Heart right ventricle (tissue), 16 donors: ENCODE data around the gene DBH. TPM values are rescaled to one million over a fixed set of nuclear protein-coding genes. Genes with fewer than 3 reads are reported as not detected.

Experiments used
- ATAC-seq, 8 donors: fragments of 200-7000 bp; cut with Tn5 transposase; one replicate each; pipeline ENCODE4 v1.9.1; 2020; ENCODE audit warnings: mild to moderate bottlenecking in 8 of 8, moderate library complexity in 8 of 8, moderate number of reproducible peaks in 1 of 8
- DNase-seq, 2 donors: peaks; one replicate each; pipeline ENCODE4 v3.0.0-alpha.2; 2020
- H3K27ac ChIP-seq, 10 donors: fragments of 200-600 bp; sonication (generic) in 2 of 10; one replicate each; pipeline versions ENCODE4 v1.5.0 to v1.8.0; 2020 to 2022; ENCODE audit warnings: mild to moderate bottlenecking in 3 of 10
- H3K27me3 ChIP-seq, 7 donors: fragments of 200-600 bp; one replicate each; pipeline ENCODE4 v1.8.0; 2021 to 2022; ENCODE audit warnings: mild to moderate bottlenecking in 2 of 7
- H3K36me3 ChIP-seq, 9 donors: fragments of 200-600 bp; sonication (generic) in 1 of 9; one replicate each; pipeline versions ENCODE4 v1.5.0 to v1.8.0; 2020 to 2022; ENCODE audit warnings: mild to moderate bottlenecking in 2 of 9
- H3K4me1 ChIP-seq, 9 donors: fragments of 200-600 bp; sonication (generic) in 1 of 9; one replicate each; pipeline versions ENCODE4 v1.5.0 to v1.8.0; 2020 to 2022; ENCODE audit warnings: mild to moderate bottlenecking in 4 of 9
- H3K4me3 ChIP-seq, 10 donors: fragments of 200-600 bp; sonication (generic) in 2 of 10; one replicate each; pipeline versions ENCODE4 v1.5.0 to v1.8.0; 2020 to 2022; ENCODE audit warnings: mild to moderate bottlenecking in 7 of 10, moderate library complexity in 2 of 10
- H3K9me3 ChIP-seq, 11 donors: fragments of 200-600 bp in 10 of 11; sonication (generic) in 2 of 11; one replicate each; pipeline versions ENCODE4 v1.5.0 to v1.8.0; 2013 to 2022; ENCODE audit warnings: mild to moderate bottlenecking in 2 of 11, control low read depth in 1 of 11, moderate library complexity in 1 of 11
- CTCF ChIP-seq, 9 donors: fragments of 200-600 bp; sonication (generic) in 2 of 9; IDR thresholded peaks; one replicate each; pipeline versions ENCODE4 v1.5.0 to v1.8.0; 2021 to 2022; ENCODE audit warnings: antibody characterized with exemption in 9 of 9, mild to moderate bottlenecking in 5 of 9, moderate library complexity in 1 of 9
- WGBS, 2 donors: extraction: QIAGEN DNeasy Blood & Tissue Kit; methylation state at CpG; one replicate each; pipeline ENCODE4 v1.1.7; 2013; ENCODE audit warnings: inconsistent platforms in 1 of 2; 5-methylcytosine and 5-hydroxymethylcytosine counted together
- intact Hi-C, 10 donors: fragments of 100-400 bp; cut with DNase I; formaldehyde crosslinking; loops; one replicate each; pipeline versions ENCODE4 v1.11.1 to v1.14.2; 2022
- polyA plus RNA-seq, 2 donors: library from polyadenylated mRNA; stranded (reverse); fragments of 200-250 nt; gene quantifications; one replicate each; pipeline ENCODE4 v1.2.3, GENCODE V29; 2013
- total RNA-seq, 10 donors: library from RNA; stranded (reverse); fragmentation: NEBNext Ultra II Directional in 3 of 10; extraction: Animal tissue kit (Norgen Biotek cat#: 25700) in 3 of 10; gene quantifications; one replicate each; pipeline versions ENCODE4 v1.2.1 to v1.2.4, GENCODE V29; 2021 to 2023
- donor health status: Arrhythmogenic right ventricular cardiomyopathy.
- donor health status: ischemic (EF 13 %, LVEDD 7.1; RV severe dilation, severe dysfunction).
- donor health status: healthy with polysubstance abuse.
- donor health status: DM: no; HTN: yes; CAD: no.
- donor health status: DM: no; HTN: no; CAD: no.
- donor health status: ischemic (EF 25% LVEDD 6.9; RV normal size, moderate dysfunction).
- donor health status: ischemic (EF 25% LVEDD 5.7; RV mildly dilated, moderate dysfunction).
- donor health status: healthy.
- donor health status: DM: yes; HTN: yes; CAD: no.
- donor health status: Ischemic cardiomyopathy.
- donor health status: ischemic (EF 35%, LVEDD 5.7; RV mildly dilated, moderate dysfunction).
- donor health status: nonischemic (EF 11% LVEDD 7.7; RV severe dilation, severe dysfunction).
- donor health status: DM: yes; HTN: yes; CAD: no.
- donor health status: PGD.
- donor health status: ischemic (EF 29% LVEDD 5.4; RV normal size, mild dysfunction).
- donor health status: nonischemic (EF 23%, LVEDD 6.1; RV moderate dilation, normal function).

DBH gene
- total and polyA plus RNA-seq, 12 donors = 0.01 to 0.09 TPM; not detected in 10

GRCh38 chr9:133690081-133690561 lies 54.0 kb downstream of the DBH start:
- Histone ChIP-seq H3K4me1 (peaks cover 0 to 14% (median 0%) of the 10 kb centered on the region in 9 donors), H3K36me3 (no peaks in the 10 kb centered on the region), H3K4me3 (no peak overlapping the region), H3K27me3 (peaks cover 0 to 4% (median 0%) of the 10 kb centered on the region in 7 donors), H3K27ac (no peak overlapping the region), H3K9me3 (no peaks in the 10 kb centered on the region)
- ATAC-seq (no peak), DNase-seq (no peak)
- TF ChIP-seq CTCF (IDR thresholded peaks at IDR 0.05) = no peak
- intact Hi-C loops = no loop called here
- WGBS, 2 donors = 95% methylated on average over 11 of the region's 11 CpGs

GRCh38 chr9:133691191-133691590 lies 55.0 kb downstream of the DBH start:
- H3K27me3 ChIP-seq = peaks cover 0 to 4% (median 0%) of the 10 kb centered on the region in 7 donors
- DNase-seq = no peak

GRCh38 chr9:133691626-133692363 lies 55.6 kb downstream of the DBH start:
- Histone ChIP-seq H3K4me1 (peaks cover 0 to 2% (median 0%) of the 10 kb centered on the region in 9 donors), H3K27me3 (peaks cover 0 to 4% (median 0%) of the 10 kb centered on the region in 7 donors), H3K9me3 (no peaks in the 10 kb centered on the region), H3K36me3 (no peaks in the 10 kb centered on the region), H3K27ac (no peak overlapping the region), H3K4me3 (no peak overlapping the region)
- intact Hi-C loops = no loop called here
- 90 to 92% methylated on average over 19 of the region's 19 CpGs for WGBS, 2 donors
- DNase-seq (no peak), ATAC-seq (no peak)
- no peak for TF ChIP-seq CTCF (IDR thresholded peaks at IDR 0.05)

More at GRCh38 chr9:133691191-133691590, 55.0 kb downstream of the DBH start:
- peaks cover 0 to 6% (median 0%) of the 10 kb centered on the region in 9 donors for H3K4me1 ChIP-seq
- whole genome bisulfite sequencing, 2 donors = 81 to 86% methylated on average over 4 of the region's 4 CpGs
- H3K9me3 ChIP-seq = no peaks in the 10 kb centered on the region
- H3K27ac ChIP-seq = no peak overlapping the region
- no peak for ATAC-seq
- no peaks in the 10 kb centered on the region for H3K36me3 ChIP-seq
- intact Hi-C loops = no loop called here
- H3K4me3 ChIP-seq = no peak overlapping the region
- TF ChIP-seq CTCF (IDR thresholded peaks at IDR 0.05) = no peak

- no peaks in the 10 kb centered on the region for H3K36me3 ChIP-seq
- ATAC-seq = no peak
- no peak for DNase-seq
- WGBS, 2 donors = 90 to 91% methylated on average over 25 of the region's 25 CpGs
- H3K9me3 ChIP-seq = no peaks in the 10 kb centered on the region
- no peak overlapping the region for H3K4me3 ChIP-seq
- H3K27me3 ChIP-seq = peaks cover 0 to 6% (median 0%) of the 10 kb centered on the region in 7 donors
- intact Hi-C loops = no loop called here
- H3K27ac ChIP-seq = no peak overlapping the region
- no peaks in the 10 kb centered on the region for H3K4me1 ChIP-seq
- no peak for TF ChIP-seq CTCF (IDR thresholded peaks at IDR 0.05)
These were observed 56.3 kb downstream of the DBH start for GRCh38 chr9:133692364-133692985.
